GM23338 (cell line): ENCODE measurements around the gene DNAJC7.

Source experiments
- CREB1 ChIP-seq: fragments of 250-450 bp; sonication (Bioruptor Pico); IDR thresholded peaks from 2 replicates; pipeline ENCODE4 v1.5.0; 2020; ENCODE audit warnings: low read depth, mild to moderate bottlenecking, moderate library complexity
- CTCF ChIP-seq, 2 experiments: fragments of 200-600 bp in 1 of 2; sonication (generic) in 1 of 2; conservative IDR thresholded peaks; 2 replicates each; pipeline versions ENCODE4 v1.5.1 to v1.6.1; 2016 to 2017; ENCODE audit warnings: antibody characterized with exemption in 2 of 2, low read depth in 2 of 2, mild to moderate bottlenecking in 2 of 2, moderate library complexity in 1 of 2
- ETS1 ChIP-seq: IDR thresholded peaks from 2 replicates; pipeline ENCODE4 v1.6.1; 2016; ENCODE audit warnings: antibody characterized with exemption
- EZH2 ChIP-seq: fragments of 200-600 bp; sonication (generic); IDR thresholded peaks from one replicate; pipeline ENCODE4 v1.8.0; 2017; ENCODE audit warnings: antibody characterized with exemption, mild to moderate bottlenecking, low read depth; ENCODE audit not compliant: unreplicated experiment
- POLR2AphosphoS5 ChIP-seq: IDR thresholded peaks from 2 replicates; pipeline ENCODE4 v1.6.1; 2016; ENCODE audit warnings: antibody characterized with exemption, low read depth
- REST ChIP-seq: IDR thresholded peaks from one replicate; pipeline ENCODE4 v1.6.1; 2018; ENCODE audit warnings: antibody characterized with exemption; ENCODE audit not compliant: unreplicated experiment
- ZNF331 ChIP-seq: fragments of 250-450 bp; sonication (Bioruptor Pico); IDR thresholded peaks from 2 replicates; pipeline ENCODE4 v1.5.0; 2020; ENCODE audit warnings: low read depth, mild to moderate bottlenecking, moderate library complexity

GRCh38 chr17:42052346-42052877 lies 35.2 kb upstream of the DNAJC7 start:
- no peak for TF ChIP-seq REST
- no peak for TF ChIP-seq CREB1
- TF ChIP-seq CTCF (conservative IDR thresholded peaks at IDR 0.05; ENCODE audit: low read depth in 2 of 2), result no peak
- TF ChIP-seq ETS1, result no peak
- no peak for TF ChIP-seq EZH2
- TF ChIP-seq ZNF331 (CRISPR knock-in tag), result no peak
- TF ChIP-seq POLR2AphosphoS5, result no peak
